SU-DHL-6 (cell line): ENCODE results near the gene CLMN.

Experiments used
- H2AFZ ChIP-seq: fragments of 200-600 bp; sonication (generic); 2 replicates; pipeline ENCODE4 v1.6.1; 2014; ENCODE audit warnings: low read depth, mild to moderate bottlenecking, moderate library complexity, mixed read lengths, antibody characterized with exemption, low read length; ENCODE audit not compliant: severe bottlenecking
- H3F3A ChIP-seq: fragments of 200-600 bp; shearing (Covaris generic); 2 replicates; pipeline ENCODE4 v1.6.0; 2016; ENCODE audit warnings: antibody characterized with exemption, mild to moderate bottlenecking; ENCODE audit not compliant: insufficient read depth
- H3K27ac ChIP-seq: fragments of 200-600 bp; sonication (generic); 2 replicates; pipeline ENCODE4 v1.5.1; 2016; ENCODE audit warnings: low read depth, mild to moderate bottlenecking, low read length, moderate library complexity, mixed read lengths
- H3K27me3 ChIP-seq: fragments of 200-600 bp; sonication (generic), shearing (Covaris generic); 2 replicates; pipeline ENCODE4 v1.6.0; 2014; ENCODE audit warnings: mild to moderate bottlenecking, low read length
- H3K36me3 ChIP-seq: fragments of 200-600 bp; sonication (generic); 2 replicates; pipeline ENCODE4 v1.6.1; 2014; ENCODE audit warnings: mild to moderate bottlenecking, low read length, mixed read lengths
- H3K4me2 ChIP-seq: fragments of 300-600, 200-600 bp; shearing (Covaris generic), sonication (generic); 2 replicates; pipeline ENCODE4 v1.6.0; 2014; ENCODE audit warnings: low read length, low read depth, mild to moderate bottlenecking; ENCODE audit not compliant: poor library complexity, severe bottlenecking
- H3K4me3 ChIP-seq: fragments of 200-600 bp; sonication (generic); 2 replicates; pipeline ENCODE4 v1.5.1; 2014; ENCODE audit warnings: antibody characterized with exemption, low read length, mild to moderate bottlenecking, mixed read lengths; ENCODE audit not compliant: insufficient read depth, poor library complexity, severe bottlenecking
- H3K79me2 ChIP-seq: fragments of 200-600 bp; sonication (generic); 2 replicates; pipeline ENCODE4 v1.6.1; 2014; ENCODE audit warnings: mild to moderate bottlenecking, low read length, moderate library complexity; ENCODE audit not compliant: insufficient read depth
- H3K9ac ChIP-seq: fragments of 200-600 bp; sonication (generic); 2 replicates; pipeline ENCODE4 v1.7.0; 2014; ENCODE audit warnings: mild to moderate bottlenecking, low read length
- H3K9me2 ChIP-seq: fragments of 200-600 bp; sonication (generic); replicated peaks from 2 replicates; pipeline ENCODE4 v1.6.1; 2014; ENCODE audit warnings: low read length; ENCODE audit not compliant: insufficient read depth
- H3K9me3 ChIP-seq: fragments of 200-600 bp; sonication (generic); 2 replicates; pipeline ENCODE4 v1.6.1; 2014; ENCODE audit warnings: low read length, mixed read lengths; ENCODE audit not compliant: insufficient read depth
- H4K20me1 ChIP-seq: fragments of 200-600 bp; sonication (generic); 2 replicates; pipeline ENCODE4 v1.6.1; 2014; ENCODE audit warnings: low read depth, mild to moderate bottlenecking, antibody characterized with exemption, low read length, moderate library complexity, mixed read lengths
- CTCF ChIP-seq: fragments of 200-600 bp; sonication (generic); IDR thresholded peaks from one replicate; pipeline ENCODE4 v1.5.1; 2017; ENCODE audit warnings: antibody characterized with exemption, mild to moderate bottlenecking, low read length, moderate library complexity; ENCODE audit not compliant: insufficient read depth, poor library complexity, severe bottlenecking
- EZH2phosphoT487 ChIP-seq: fragments of 200-600 bp; sonication (generic), shearing (Covaris generic); conservative IDR thresholded peaks from 2 replicates; pipeline ENCODE4 v1.6.1; 2018; ENCODE audit warnings: mild to moderate bottlenecking, antibody characterized with exemption, low read length, moderate library complexity, mixed read lengths

CLMN gene

DNA sequence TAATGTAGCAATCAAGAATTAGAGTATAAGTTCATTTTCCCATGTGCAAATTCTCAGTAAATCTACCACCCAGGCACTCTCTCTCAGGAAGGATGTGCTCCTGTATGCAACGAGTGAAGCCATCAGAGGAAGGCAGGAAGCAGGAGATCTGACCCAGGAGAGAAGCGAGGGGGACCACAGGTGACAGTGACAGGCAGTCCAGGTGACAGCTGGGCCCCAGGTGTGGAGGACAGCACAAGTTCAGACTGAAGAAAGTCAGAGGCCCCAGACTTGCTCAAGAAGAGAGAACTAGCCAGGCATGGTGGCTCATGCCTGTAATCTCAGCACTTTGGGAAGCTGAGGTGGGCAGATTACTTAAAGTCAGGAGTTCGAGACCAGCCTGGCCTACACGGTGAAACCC is 13.8 kb downstream of the CLMN start:
- Histone ChIP-seq H3K27ac (no peak overlapping the region), H3F3A (no peaks in the 10 kb centered on the region), H3K9me2 (no peaks in the 10 kb centered on the region), H3K79me2 (no peaks in the 10 kb centered on the region), H4K20me1 (no peaks in the 10 kb centered on the region), H3K4me2 (no peak overlapping the region), H2AFZ (no peak overlapping the region), H3K9me3 (no peaks in the 10 kb centered on the region), H3K36me3 (no peaks in the 10 kb centered on the region), H3K4me3 (no peak overlapping the region), H3K9ac (no peak overlapping the region), H3K27me3 (no peaks in the 10 kb centered on the region; the same call in 1 of the 2 replicates)
- no peak for TF ChIP-seq CTCF
- TF ChIP-seq EZH2phosphoT487: no peak

GRCh38 chr14:95305145-95305544 is 14.6 kb downstream of the CLMN start:
- no peaks in the 10 kb centered on the region for H3F3A ChIP-seq
- TF ChIP-seq CTCF: no peak
- TF ChIP-seq EZH2phosphoT487: no peak
- no peak overlapping the region for H3K9ac ChIP-seq
- H3K27me3 ChIP-seq: no peaks in the 10 kb centered on the region; the same call in 1 of the 2 replicates
- H2AFZ ChIP-seq: no peak overlapping the region
- no peaks in the 10 kb centered on the region for H3K79me2 ChIP-seq
- H3K27ac ChIP-seq: no peak overlapping the region
- H3K9me3 ChIP-seq: no peaks in the 10 kb centered on the region
- H3K9me2 ChIP-seq: no peaks in the 10 kb centered on the region
- H3K4me3 ChIP-seq: no peak overlapping the region
- no peak overlapping the region for H3K4me2 ChIP-seq
- no peaks in the 10 kb centered on the region for H3K36me3 ChIP-seq
- no peaks in the 10 kb centered on the region for H4K20me1 ChIP-seq

DNA sequence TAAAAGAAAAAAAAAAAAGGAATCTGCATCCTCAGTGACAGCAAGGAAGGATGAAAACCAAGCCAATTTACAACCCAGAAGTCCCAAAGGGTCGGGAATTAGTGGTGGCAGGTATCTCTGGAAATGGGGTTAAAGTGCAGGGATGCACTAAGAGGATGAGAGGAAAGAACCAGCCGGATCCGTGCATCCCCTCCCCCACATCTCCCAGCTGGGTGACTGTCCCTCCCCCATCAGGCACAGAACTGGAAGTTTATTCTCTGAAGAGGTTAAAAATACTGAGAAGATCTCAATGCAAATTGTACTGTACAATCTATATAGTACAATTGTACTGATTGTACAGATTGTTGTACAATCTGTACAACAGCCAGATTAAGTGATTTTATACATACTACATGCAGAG is 15.4 kb downstream of the CLMN start:
- Histone ChIP-seq H3K4me2 (no peak overlapping the region), H3K36me3 (no peaks in the 10 kb centered on the region), H3F3A (no peaks in the 10 kb centered on the region), H3K4me3 (no peak overlapping the region), H3K9me2 (no peaks in the 10 kb centered on the region), H3K27ac (no peak overlapping the region), H3K27me3 (no peaks in the 10 kb centered on the region; the same call in 1 of the 2 replicates), H3K79me2 (no peaks in the 10 kb centered on the region), H3K9ac (no peak overlapping the region), H4K20me1 (no peaks in the 10 kb centered on the region), H2AFZ (no peak overlapping the region), H3K9me3 (no peaks in the 10 kb centered on the region)
- TF ChIP-seq CTCF (no peak), EZH2phosphoT487 (no peak)

DNA sequence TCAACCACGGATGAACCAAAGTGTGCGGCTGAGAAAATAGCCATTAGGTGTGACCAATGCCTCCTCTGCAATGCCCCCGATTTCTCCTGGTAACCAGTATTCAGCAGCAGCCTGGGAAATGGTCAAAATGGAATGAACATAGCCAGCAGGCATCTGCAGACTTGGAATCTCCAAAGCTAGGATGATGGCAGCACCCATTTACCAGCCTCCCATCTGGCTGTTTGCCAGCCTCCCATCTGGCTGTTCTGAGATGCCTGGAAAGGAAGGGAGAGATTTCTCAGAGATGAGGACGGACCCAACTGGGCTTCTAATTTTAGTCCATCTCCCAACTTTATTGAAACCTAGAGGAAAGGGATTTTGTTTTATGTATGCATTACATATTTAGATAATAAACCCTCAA is 16.2 kb downstream of the CLMN start:
- no peaks in the 10 kb centered on the region for H3K79me2 ChIP-seq
- H3K9me2 ChIP-seq: no peaks in the 10 kb centered on the region
- no peak overlapping the region for H3K27ac ChIP-seq
- no peak for TF ChIP-seq CTCF
- no peak for TF ChIP-seq EZH2phosphoT487
- H3K27me3 ChIP-seq: no peaks in the 10 kb centered on the region; the same call in 1 of the 2 replicates
- H3K4me3 ChIP-seq: no peak overlapping the region
- H3K4me2 ChIP-seq: no peak overlapping the region
- no peaks in the 10 kb centered on the region for H3F3A ChIP-seq
- no peaks in the 10 kb centered on the region for H3K36me3 ChIP-seq
- no peaks in the 10 kb centered on the region for H3K9me3 ChIP-seq
- no peaks in the 10 kb centered on the region for H4K20me1 ChIP-seq
- no peak overlapping the region for H3K9ac ChIP-seq
- H2AFZ ChIP-seq: no peak overlapping the region
